Transverse colon (tissue), 4 donors: Measurements from ENCODE around the gene KCNA2. TPM values are rescaled to one million over a fixed set of nuclear protein-coding genes. Genes with fewer than 3 reads are reported as not detected.

Source experiments
- DNase-seq: peaks from one replicate; pipeline ENCODE4 v3.0.0-alpha.2; 2019
- H3K27ac ChIP-seq, 4 donors: fragments of 200-600 bp; sonication (generic); 2 replicates each; pipeline ENCODE4 v1.5.1; 2016 to 2018; ENCODE audit warnings: inconsistent platforms in 4 of 4
- H3K27me3 ChIP-seq: fragments of 200-600 bp; sonication (generic); 2 replicates; pipeline ENCODE4 v1.5.1; 2017; ENCODE audit warnings: inconsistent platforms
- H3K36me3 ChIP-seq, 4 donors: fragments of 200-600 bp; sonication (generic); 2 replicates each; pipeline ENCODE4 v1.5.1; 2017 to 2019; ENCODE audit warnings: inconsistent platforms in 4 of 4
- H3K4me1 ChIP-seq, 4 donors: fragments of 200-600 bp; sonication (generic); 2 replicates each; pipeline ENCODE4 v1.5.1; 2017 to 2020; ENCODE audit warnings: inconsistent platforms in 4 of 4
- H3K4me3 ChIP-seq, 4 donors: fragments of 200-600 bp; sonication (generic); 1 replicate in 1 of 4; 2 replicates in 3 of 4; pipeline versions ENCODE4 v1.5.1 to v1.6.1; 2017 to 2019; ENCODE audit warnings: inconsistent platforms in 4 of 4
- H3K9me3 ChIP-seq, 2 donors: fragments of 200-600 bp; sonication (generic); 2 replicates each; pipeline ENCODE4 v1.5.1; 2017 to 2019; ENCODE audit warnings: inconsistent platforms in 2 of 2
- CTCF ChIP-seq, 5 experiments: fragments of 200-600 bp in 3 of 5; fragments of 450-650 bp in 2 of 5; sonication (generic) in 3 of 5; IDR thresholded peaks; 1 replicate in 2 of 5; 2 replicates in 3 of 5; pipeline ENCODE4 v1.5.1; 2016 to 2017; ENCODE audit warnings: antibody characterized with exemption in 5 of 5, inconsistent platforms in 3 of 5, mild to moderate bottlenecking in 2 of 5, moderate library complexity in 1 of 5
- EP300 ChIP-seq: sonication (generic); formaldehyde crosslinking; IDR thresholded peaks from one replicate; pipeline ENCODE4 v1.6.1; 2017; ENCODE audit warnings: antibody characterized with exemption, low read depth
- POLR2A ChIP-seq: fragments of 450-650 bp; IDR thresholded peaks from one replicate; pipeline ENCODE4 v1.6.1; 2016; ENCODE audit warnings: antibody characterized with exemption, mild to moderate bottlenecking, moderate library complexity
- POLR2AphosphoS5 ChIP-seq, 3 donors: sonication (generic); formaldehyde crosslinking; IDR thresholded peaks; one replicate each; pipeline ENCODE4 v1.6.1; 2016; ENCODE audit warnings: antibody characterized with exemption in 3 of 3
- WGBS, 2 donors: methylation state at CpG; one replicate each; pipeline ENCODE4 v1.1.5; 2018; ENCODE audit warnings: low coverage in 1 of 2; 5-methylcytosine and 5-hydroxymethylcytosine counted together
- in situ Hi-C, 4 donors: fragments of 200-750 bp; cut with MboI; loops; one replicate each; pipeline versions ENCODE4 v1.15.0 to v1.15.1; 2017; ENCODE audit warnings: low sequenced_read_pairs in 3 of 4, low pct_ligation_motif_present in 1 of 4, low pct_unique_long_range_greater_than_20kb in 1 of 4
- intact Hi-C: fragments of 100-400 bp; cut with DNase I; formaldehyde crosslinking; loops from one replicate; pipeline ENCODE4 v1.15.1; 2023; ENCODE audit warnings: low total_unique reads
- total RNA-seq, 4 donors: library from RNA; depleted of rRNA; stranded (reverse); fragments of >200 nt; gene quantifications; one replicate each; pipeline ENCODE4 v1.1.0, GENCODE V29; 2016

KCNA2 gene
- total RNA-seq, 4 donors from 2014 or later: 0.40 to 1.7 (median 0.68) TPM; not detected in 1

GRCh38 chr1:110610696-110611286 lies 4.6 kb upstream of the KCNA2 start:
- peaks cover 55% of the 10 kb centered on the region for H3K27me3 ChIP-seq
- no peak overlapping the region for H3K27ac ChIP-seq
- intact Hi-C loops: loop anchor here (10.0 kb wide), 1 partner anchor 56 kb away; no protein-coding TSS in a partner anchor
- WGBS, 2 donors: 82% methylated on average over 4 of the region's 4 CpGs; no CpG with 5 or more reads in 1 of the 2 donors
- in situ Hi-C loops: loop anchor here in 1 of 4 donors (10.0 kb wide), 1 partner anchor 56 kb away; no protein-coding TSS in a partner anchor
- H3K4me1 ChIP-seq: peaks cover 0 to 20% (median 13%) of the 10 kb centered on the region in 4 donors
- H3K9me3 ChIP-seq: no peaks in the 10 kb centered on the region
- no peak overlapping the region for H3K4me3 ChIP-seq
- DNase-seq: no peak
- no peaks in the 10 kb centered on the region for H3K36me3 ChIP-seq
- TF ChIP-seq CTCF (IDR thresholded peaks at IDR 0.05) (no peak), POLR2A (no peak), POLR2AphosphoS5 (IDR thresholded peaks at IDR 0.05) (no peak), EP300 (no peak)

- in situ Hi-C loops: loop anchor here in 1 of 4 donors (10.0 kb wide), 1 partner anchor 55 kb away; no protein-coding TSS in a partner anchor
- H3K9me3 ChIP-seq: no peaks in the 10 kb centered on the region
- intact Hi-C loops: loop anchor here (10.0 kb wide), 1 partner anchor 55 kb away; no protein-coding TSS in a partner anchor
- peaks cover 55% of the 10 kb centered on the region for H3K27me3 ChIP-seq
- no peak for DNase-seq
- no peak overlapping the region for H3K4me3 ChIP-seq
- H3K36me3 ChIP-seq: no peaks in the 10 kb centered on the region
- peaks cover 0 to 23% (median 15%) of the 10 kb centered on the region in 4 donors for H3K4me1 ChIP-seq
- H3K27ac ChIP-seq: no peak overlapping the region
- TF ChIP-seq POLR2AphosphoS5 (IDR thresholded peaks at IDR 0.05) (no peak), CTCF (IDR thresholded peaks at IDR 0.05) (no peak), EP300 (no peak), POLR2A (no peak)
These were observed 3.9 kb upstream of the KCNA2 start for GRCh38 chr1:110610084-110610483.

- no peak overlapping the region for H3K27ac ChIP-seq
- 47 to 62% methylated on average over 4 to 13 of the region's 13 CpGs for WGBS, 2 donors
- no peak overlapping the region for H3K4me3 ChIP-seq
- TF ChIP-seq CTCF (IDR thresholded peaks at IDR 0.05) (no peak), EP300 (no peak), POLR2AphosphoS5 (IDR thresholded peaks at IDR 0.05) (no peak), POLR2A (no peak)
- no peaks in the 10 kb centered on the region for H3K9me3 ChIP-seq
- no peaks in the 10 kb centered on the region for H3K36me3 ChIP-seq
- peaks cover 69% of the 10 kb centered on the region for H3K27me3 ChIP-seq
- in situ Hi-C loops (no loop called here), intact Hi-C loops (no loop called here)
- DNase-seq: no peak
- peaks cover 0 to 23% (median 15%) of the 10 kb centered on the region in 4 donors for H3K4me1 ChIP-seq
These were observed 2.1 kb upstream of the KCNA2 start for GRCh38 chr1:110608247-110608646.

- intact Hi-C loops (no loop called here), in situ Hi-C loops (no loop called here)
- TF ChIP-seq POLR2AphosphoS5 (IDR thresholded peaks at IDR 0.05): no peak
- no peak for TF ChIP-seq EP300
- no peak for TF ChIP-seq POLR2A
- no peak for TF ChIP-seq CTCF (IDR thresholded peaks at IDR 0.05)
- H3K27ac ChIP-seq: peak overlapping the region in 1 of 4 donors; percentile 44
- WGBS, 2 donors: 0 to 15% methylated on average over 2 to 27 of the region's 28 CpGs
- peaks cover 70% of the 10 kb centered on the region for H3K27me3 ChIP-seq
- DNase-seq: peak; percentile 11
- no peaks in the 10 kb centered on the region for H3K9me3 ChIP-seq
- H3K36me3 ChIP-seq: no peaks in the 10 kb centered on the region
- H3K4me3 ChIP-seq: peak overlapping the region in 3 of 4 donors; percentile 41 to 60 (median 45)
- H3K4me1 ChIP-seq: peaks cover 0 to 23% (median 15%) of the 10 kb centered on the region in 4 donors
These were observed 1.5 kb upstream of the KCNA2 start for GRCh38 chr1:110607536-110608230.
